HEK293 (cell line): Measurements from ENCODE around the gene ADAMTSL2.

ENCODE experiments used
- ATF2 ChIP-seq: fragments of 450-650 bp; formaldehyde crosslinking; IDR thresholded peaks from 2 replicates; pipeline ENCODE4 v1.5.1; 2016; ENCODE audit warnings: missing biosample characterization, missing genetic modification characterization, low read depth
- FEZF1 ChIP-seq: fragments of 450-650 bp; formaldehyde crosslinking; IDR thresholded peaks from 2 replicates; pipeline ENCODE4 v1.5.1; 2016; ENCODE audit warnings: missing biosample characterization, missing genetic modification characterization
- TCF7L2 ChIP-seq: IDR thresholded peaks from 2 replicates; pipeline ENCODE4 v1.6.1; 2011; ENCODE audit warnings: low read depth, mild to moderate bottlenecking, inconsistent platforms, low read length, moderate library complexity, borderline replicate concordance
- ZFP3 ChIP-seq: fragments of 450-650 bp; formaldehyde crosslinking; IDR thresholded peaks from 2 replicates; pipeline ENCODE4 v1.5.1; 2016; ENCODE audit warnings: low read depth, missing biosample characterization, missing genetic modification characterization
- ZNF10 ChIP-seq: fragments of 450-650 bp; formaldehyde crosslinking; IDR thresholded peaks from 2 replicates; pipeline ENCODE4 v1.5.1; 2017; ENCODE audit warnings: missing biosample characterization, missing genetic modification characterization
- ZNF138 ChIP-seq: fragments of 450-650 bp; formaldehyde crosslinking; IDR thresholded peaks from 2 replicates; pipeline ENCODE4 v1.5.1; 2016; ENCODE audit warnings: missing biosample characterization, missing genetic modification characterization, borderline replicate concordance
- ZNF23 ChIP-seq: fragments of 450-650 bp; formaldehyde crosslinking; IDR thresholded peaks from 2 replicates; pipeline ENCODE4 v1.5.1; 2016; ENCODE audit warnings: missing biosample characterization, missing genetic modification characterization, borderline replicate concordance
- ZNF248 ChIP-seq: fragments of 450-650 bp; formaldehyde crosslinking; IDR thresholded peaks from 2 replicates; pipeline ENCODE4 v1.5.1; 2017; ENCODE audit warnings: missing biosample characterization, missing genetic modification characterization
- ZNF510 ChIP-seq: fragments of 450-650 bp; formaldehyde crosslinking; IDR thresholded peaks from 2 replicates; pipeline ENCODE4 v1.5.1; 2018; ENCODE audit warnings: mild to moderate bottlenecking, missing genetic modification characterization, missing biosample characterization; ENCODE audit not compliant: insufficient replicate concordance
- ZNF549 ChIP-seq: fragments of 450-650 bp; IDR thresholded peaks from 2 replicates; pipeline ENCODE4 v1.5.1; 2018; ENCODE audit warnings: missing biosample characterization, missing genetic modification characterization, mild to moderate bottlenecking, inconsistent platforms, moderate library complexity
- ZNF558 ChIP-seq: fragments of 450-650 bp; formaldehyde crosslinking; IDR thresholded peaks from 2 replicates; pipeline ENCODE4 v1.5.1; 2016; ENCODE audit warnings: missing biosample characterization, missing genetic modification characterization
- TF ChIP-seq, protein P1 (sequence below): fragments of 450-650 bp; formaldehyde crosslinking; IDR thresholded peaks from 2 replicates; pipeline ENCODE4 v1.5.1; 2016; ENCODE audit warnings: missing biosample characterization, missing genetic modification characterization

DNA sequence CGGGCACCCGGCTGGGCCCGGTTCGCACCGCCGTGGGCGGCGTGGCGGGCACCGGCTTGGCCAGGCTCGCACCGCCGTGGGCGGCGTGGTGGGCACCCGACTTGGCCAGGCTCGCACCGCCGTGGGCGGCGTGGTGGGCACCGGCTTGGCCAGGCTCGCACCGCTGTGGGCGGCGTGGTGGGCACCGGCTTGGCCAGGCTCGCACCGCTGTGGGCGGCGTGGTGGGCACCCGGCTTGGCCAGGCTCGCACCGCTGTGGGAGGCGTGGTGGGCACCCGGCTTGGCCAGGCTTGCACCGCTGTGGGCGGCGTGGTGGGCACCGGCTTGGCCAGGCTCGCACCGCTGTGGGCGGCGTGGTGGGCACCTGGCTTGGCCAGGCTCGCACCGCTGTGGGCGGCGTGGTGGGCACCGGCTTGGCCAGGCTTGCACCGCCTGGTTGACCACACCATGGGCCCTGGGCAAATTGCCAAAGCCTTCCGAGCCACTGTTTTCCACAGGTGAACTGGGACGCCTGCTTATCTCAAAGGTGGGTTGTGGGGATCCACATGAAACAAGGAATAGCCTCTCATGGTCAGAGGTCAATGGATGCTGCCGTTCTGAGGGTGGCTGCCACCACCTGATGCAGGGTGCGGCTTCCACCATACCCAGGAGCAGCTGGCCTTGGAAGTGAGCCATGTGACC lies 28.2 kb downstream of the ADAMTSL2 start:
- TF ChIP-seq ZNF138 (tag by site-specific recombination) (no peak), ZNF248 (no peak), ZNF558 (no peak), ZNF510 (tag by site-specific recombination) (no peak), ZNF10 (no peak), ATF2 (no peak), ZFP3 (no peak), FEZF1 (tag by site-specific recombination) (no peak), TCF7L2 (no peak), ZNF23 (tag by site-specific recombination) (no peak), ZNF549 (tag by site-specific recombination) (no peak)
- TF ChIP-seq, protein P1, sequence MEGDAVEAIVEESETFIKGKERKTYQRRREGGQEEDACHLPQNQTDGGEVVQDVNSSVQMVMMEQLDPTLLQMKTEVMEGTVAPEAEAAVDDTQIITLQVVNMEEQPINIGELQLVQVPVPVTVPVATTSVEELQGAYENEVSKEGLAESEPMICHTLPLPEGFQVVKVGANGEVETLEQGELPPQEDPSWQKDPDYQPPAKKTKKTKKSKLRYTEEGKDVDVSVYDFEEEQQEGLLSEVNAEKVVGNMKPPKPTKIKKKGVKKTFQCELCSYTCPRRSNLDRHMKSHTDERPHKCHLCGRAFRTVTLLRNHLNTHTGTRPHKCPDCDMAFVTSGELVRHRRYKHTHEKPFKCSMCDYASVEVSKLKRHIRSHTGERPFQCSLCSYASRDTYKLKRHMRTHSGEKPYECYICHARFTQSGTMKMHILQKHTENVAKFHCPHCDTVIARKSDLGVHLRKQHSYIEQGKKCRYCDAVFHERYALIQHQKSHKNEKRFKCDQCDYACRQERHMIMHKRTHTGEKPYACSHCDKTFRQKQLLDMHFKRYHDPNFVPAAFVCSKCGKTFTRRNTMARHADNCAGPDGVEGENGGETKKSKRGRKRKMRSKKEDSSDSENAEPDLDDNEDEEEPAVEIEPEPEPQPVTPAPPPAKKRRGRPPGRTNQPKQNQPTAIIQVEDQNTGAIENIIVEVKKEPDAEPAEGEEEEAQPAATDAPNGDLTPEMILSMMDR: no peak
